GM19023 (cell line): Measurements from ENCODE around the gene PIK3AP1.
"Not testable (repeated sequence)": the region's sequence is repeated elsewhere in the genome, so short reads cannot be mapped to it uniquely, and the experiment has no call there.

Source experiments
- ATAC-seq: cut with Tn5 transposase; IDR thresholded peaks from one replicate; pipeline ENCODE4 v1.9.1; 2021; ENCODE audit warnings: mild to moderate bottlenecking, moderate library complexity; ENCODE audit not compliant: unreplicated experiment

PIK3AP1 gene

DNA sequence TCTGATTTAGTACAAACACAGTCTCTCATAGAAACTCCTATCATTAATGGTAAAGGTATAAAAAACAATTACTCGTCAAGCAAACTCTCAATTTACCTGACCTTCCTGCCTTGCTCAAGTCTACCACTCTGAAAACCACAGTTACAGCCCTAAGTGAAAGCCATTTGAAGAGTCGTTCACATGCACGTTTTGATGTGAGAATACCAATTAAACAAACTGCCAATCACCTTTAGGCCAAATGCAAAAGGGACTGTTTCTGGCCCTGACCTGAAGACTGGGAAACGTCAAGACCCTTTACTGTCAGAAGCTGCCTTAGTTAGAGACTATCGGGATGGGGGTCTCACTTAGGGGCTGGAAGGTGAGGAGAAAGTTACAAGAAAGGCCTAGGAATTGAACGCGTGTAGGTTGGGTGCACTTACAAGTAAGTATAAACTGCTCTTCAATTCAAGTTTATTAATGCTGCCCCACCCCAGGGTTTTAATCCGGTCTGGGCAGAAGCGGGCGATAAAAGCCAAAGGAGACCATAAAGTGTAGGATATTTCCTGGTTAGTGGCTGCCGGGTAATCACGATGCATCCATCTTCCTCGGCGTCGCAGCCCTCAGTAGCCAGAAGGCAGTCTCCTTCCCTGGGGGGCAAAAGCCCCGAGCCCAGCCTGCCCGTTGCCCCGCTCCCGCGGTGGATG is 134.4 kb downstream of the PIK3AP1 start:
- peak; percentile 19 for ATAC-seq

DNA sequence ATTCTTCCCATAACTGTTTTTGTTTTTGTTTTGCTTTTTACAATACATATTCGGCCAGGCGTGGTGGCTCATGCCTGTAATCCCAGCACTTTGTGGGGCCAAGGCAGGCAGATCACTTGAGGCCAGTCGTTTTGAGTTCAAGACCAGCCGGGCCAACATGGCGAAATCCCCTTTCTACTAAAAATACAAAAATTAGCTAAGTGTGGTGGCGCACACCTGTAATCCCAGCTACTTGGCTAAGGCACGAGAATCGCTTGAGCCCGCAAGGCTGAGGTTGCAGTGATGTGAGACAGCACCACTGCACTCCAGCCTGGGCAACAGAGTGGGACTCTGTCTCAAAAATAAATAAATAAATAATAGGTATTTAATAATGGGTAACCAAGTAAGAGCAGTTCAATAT is 135.8 kb downstream of the PIK3AP1 start:
- ATAC-seq: no peak

DNA sequence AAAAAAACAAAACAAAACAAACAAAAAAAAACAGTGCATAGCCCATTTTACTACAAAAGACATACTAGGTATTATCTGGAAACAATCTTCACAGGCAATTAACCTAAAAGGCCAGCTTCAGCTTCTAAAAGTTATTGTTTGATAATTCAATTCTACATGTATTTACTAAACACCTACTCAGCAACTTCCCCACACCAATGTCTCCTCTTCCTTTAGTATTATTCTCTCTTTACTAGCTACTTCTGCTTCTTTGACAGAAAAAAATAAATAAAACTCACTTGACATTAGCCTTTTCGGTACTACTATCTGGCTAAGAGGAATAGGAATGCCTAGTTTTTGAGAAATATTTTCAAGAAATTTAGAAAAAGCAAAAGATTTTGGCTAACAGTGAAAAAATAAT is 136.3 kb downstream of the PIK3AP1 start:
- ATAC-seq: no peak

DNA sequence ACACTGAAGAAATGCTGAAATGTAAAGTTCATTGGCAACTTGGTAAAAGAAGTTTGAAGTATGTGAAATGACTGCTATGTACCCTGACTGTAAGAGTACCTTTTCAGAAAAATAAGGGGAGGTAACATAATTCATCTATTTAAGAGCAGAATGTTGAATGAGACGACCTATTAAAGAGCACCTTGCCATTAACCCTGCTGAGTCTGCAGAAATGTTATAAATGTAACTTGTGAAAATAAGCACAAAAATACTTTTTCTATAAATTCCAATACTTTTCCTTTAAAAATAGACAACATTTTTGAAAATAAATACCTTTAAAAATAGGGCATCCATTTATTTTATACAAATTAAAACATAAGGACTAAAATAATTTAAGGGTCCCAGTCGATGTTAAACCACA is 141.2 kb downstream of the PIK3AP1 start:
- no peak for ATAC-seq

DNA sequence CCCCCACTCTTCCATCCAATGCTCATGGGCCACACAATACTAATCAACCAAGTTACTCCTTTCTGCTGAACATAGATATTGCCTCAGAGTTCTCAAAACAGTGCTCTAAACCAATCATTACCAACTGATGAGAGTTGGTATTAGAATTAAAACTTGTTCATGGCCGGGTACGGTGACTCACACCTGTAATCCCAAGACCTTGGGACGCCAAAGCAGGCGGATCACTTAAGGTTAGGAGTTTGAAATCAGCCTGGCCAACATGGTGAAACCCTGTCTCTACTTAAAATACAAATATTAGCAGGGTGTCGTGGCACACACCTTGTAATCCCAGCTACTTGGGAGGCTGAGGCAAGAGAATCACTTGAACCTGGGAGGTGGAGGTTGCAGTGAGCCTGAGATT is 141.7 kb downstream of the PIK3AP1 start:
- no peak for ATAC-seq

DNA sequence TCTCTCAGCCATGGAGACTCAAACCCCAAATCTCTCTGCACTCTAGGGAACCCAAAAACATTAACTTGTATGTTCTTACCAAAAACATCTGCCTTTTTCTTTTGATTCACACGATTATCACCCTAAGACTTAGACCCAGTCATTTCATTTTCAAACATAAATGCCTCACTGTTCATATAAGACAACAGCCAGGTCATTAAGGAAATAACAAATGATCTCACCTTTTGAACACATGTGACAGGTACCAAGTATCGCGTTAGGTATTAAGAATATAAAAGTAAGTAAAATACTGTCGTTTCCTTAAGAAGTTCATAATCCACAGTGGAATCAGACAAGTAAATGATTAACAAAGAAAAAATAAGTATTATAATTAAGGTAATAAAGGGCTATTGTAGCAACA is 142.3 kb downstream of the PIK3AP1 start:
- no peak for ATAC-seq

DNA sequence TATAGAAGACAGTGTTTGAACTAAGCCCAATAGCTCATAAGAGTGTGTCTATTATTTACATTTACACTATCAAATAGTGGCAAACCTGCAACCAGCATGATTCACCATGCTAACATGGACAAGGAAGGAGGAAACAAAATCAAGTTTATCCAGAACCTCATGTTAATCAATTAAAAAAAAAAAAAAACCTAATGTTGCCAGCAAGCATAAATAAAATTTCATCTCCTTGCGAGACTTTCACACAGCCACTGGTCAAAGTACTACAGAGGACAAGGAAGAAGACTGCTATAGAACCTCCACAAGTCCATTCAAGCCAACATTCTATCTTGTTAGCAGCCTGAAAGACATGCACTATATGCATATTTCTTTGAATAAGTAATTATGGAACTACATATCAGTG is 143.2 kb downstream of the PIK3AP1 start:
- ATAC-seq: no peak

DNA sequence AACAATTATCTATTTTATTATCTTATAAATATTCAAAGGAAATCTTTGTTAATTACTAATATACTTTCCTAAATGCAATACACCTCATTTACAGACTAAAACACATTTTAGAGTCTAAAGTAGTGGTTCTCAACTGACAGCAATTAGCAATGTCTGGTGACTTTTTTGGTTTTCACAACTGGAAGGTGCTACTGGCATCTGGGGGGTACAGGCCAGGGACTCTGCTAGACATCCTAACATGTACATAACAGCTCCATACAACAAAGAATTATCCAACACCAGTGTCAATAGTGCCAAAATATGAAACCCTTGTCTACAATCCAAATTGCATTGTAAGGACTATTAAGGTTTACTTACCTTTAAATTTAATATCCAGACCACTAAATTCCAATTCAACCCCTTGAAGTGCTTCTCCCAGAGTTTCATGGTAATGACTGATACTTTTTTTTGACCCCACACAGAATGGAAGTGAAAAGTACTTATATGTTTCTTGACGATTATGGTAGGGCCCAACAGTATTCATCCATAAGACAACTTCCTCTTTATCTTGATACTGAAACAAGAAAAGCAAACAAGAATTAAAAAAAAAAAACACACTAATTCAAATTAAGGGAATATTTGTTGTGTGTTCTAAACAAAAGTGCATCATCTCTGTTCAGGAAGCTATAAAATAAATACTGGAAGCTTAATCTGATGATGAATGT is 143.9 kb downstream of the PIK3AP1 start:
- ATAC-seq: no peak

DNA sequence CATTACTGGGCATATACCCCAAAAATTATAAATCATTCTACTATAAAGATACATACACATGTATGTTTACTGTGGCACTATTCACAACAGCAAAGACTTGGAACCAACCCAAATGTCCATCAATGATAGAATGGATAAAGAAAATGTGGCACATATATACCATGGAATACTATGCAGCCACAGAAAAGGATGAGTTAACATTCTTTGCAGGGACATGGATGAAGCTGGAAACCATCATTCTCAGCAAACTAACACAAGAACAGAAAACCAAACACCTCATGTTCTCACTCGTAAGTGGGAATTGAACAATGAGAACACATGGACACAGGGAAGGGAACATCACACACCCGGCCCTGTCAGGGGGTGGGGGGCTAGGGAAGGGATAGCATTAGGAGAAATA is 145.8 kb downstream of the PIK3AP1 start:
- not testable (repeated sequence) for ATAC-seq

DNA sequence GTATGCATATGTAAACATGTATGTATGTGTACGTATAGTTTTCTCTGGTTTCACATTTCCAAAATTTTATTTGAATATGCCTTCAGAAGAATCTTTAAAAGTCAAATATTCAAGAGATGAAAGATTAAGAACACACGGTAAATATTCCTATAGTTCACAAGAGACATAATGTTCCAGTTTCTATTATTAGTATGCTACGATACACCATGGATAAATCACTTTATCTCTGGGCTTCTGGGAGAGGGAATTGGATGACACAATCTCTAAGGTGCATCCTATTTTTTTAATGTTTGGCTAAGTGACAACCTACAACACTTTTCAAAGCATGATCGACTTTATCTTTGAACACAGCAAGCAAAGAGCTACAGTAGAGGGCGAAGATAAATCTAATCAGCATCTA is 147.3 kb downstream of the PIK3AP1 start:
- no peak for ATAC-seq

DNA sequence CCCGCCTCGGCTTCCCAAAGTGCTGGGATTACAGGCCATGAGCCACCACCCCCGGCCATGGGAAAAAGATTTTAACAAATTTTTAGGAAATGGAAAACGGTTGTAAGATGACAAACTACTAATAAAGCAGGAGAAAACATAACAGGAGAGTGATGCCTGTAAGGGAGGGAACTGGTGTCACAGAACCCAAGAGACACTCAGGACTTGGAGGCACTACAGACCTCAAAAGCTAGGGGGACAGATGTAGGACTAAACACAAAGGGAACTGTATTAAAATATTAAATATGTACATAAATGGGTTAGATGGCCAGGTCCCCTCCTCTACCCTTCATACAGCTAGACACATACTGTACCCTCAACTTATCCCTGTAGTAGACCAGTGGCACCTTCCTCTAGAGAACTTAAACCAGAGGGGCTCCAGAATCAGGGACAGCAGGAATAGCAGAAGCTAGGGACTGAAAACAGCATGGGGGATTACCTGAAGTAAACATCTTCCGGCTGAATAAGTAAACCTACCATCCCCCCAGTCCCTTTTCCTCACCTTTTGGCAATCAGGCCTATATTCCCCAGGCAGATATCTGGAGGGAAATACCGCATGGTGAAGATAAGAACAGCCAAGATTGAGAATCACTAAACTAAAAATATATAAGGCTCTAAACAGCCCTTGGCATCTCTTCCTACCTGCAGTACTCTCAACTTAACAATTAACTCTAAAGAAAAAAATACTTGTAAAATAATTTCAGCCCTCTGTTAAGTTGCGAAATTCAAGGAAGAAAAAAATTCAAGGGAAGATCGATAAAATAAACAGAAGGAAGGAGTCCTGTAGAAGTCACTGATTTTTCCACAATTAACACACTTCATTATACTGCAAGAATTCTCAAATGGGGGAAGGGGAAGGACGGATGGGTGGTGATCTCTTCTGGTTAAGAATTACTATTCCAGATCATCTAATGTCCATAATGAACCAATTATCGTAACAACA is 149.0 kb downstream of the PIK3AP1 start:
- no peak for ATAC-seq

DNA sequence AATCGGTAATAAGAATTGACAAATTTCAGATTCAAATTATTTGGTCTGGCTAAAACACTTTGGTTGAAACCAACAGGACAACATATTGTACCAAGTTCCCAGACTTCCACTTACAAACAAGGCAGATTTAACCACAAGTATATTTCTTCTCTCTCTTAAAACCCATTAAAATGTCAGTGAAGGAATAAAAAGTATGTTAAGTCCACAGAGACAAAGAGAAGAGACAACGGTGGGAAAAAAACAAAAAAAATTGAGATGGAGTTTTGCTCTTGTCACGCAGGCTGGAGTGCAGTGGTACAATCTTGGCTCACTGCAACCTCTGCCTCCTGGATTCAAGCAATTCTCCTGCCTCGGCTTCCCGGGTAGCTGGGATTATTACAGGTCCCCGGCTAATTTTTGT is 149.8 kb downstream of the PIK3AP1 start:
- ATAC-seq: no peak

DNA sequence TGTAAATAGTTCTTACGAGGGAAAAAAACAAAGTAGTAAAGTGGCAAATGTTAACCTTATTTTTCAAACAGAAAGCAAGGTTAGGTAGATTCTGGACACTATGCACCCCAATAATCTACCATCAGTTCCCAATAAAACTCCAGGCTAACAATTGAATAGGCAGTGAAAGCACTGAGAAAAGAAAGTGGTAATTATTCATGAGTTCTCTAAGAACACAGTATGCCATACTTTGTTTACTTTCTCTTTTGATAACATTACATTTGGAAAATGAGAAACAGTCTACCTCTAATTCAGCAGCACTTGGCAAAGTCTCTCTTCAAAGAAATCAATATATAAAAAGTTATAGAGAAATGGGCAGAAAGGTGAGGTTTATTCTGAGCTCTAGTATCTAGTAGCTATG is 151.9 kb downstream of the PIK3AP1 start:
- ATAC-seq: no peak

DNA sequence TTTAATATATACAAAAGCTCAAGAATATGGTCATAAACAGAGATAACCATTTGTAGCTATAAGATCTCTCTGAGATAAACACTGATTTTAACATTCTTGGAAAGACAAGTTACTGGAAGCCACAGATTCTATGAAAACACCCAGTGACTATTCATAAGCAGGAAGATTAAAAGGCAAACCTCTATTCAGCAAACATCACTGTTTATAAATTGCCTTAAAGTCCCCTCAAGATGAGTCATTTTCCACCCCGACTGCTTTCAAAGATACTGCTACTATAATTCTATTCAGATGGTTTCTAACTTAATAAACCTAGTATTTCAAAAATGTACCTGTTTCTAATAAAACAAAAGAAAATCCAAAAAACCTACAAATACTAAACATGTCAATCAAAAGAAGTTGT is 154.5 kb downstream of the PIK3AP1 start:
- no peak for ATAC-seq

DNA sequence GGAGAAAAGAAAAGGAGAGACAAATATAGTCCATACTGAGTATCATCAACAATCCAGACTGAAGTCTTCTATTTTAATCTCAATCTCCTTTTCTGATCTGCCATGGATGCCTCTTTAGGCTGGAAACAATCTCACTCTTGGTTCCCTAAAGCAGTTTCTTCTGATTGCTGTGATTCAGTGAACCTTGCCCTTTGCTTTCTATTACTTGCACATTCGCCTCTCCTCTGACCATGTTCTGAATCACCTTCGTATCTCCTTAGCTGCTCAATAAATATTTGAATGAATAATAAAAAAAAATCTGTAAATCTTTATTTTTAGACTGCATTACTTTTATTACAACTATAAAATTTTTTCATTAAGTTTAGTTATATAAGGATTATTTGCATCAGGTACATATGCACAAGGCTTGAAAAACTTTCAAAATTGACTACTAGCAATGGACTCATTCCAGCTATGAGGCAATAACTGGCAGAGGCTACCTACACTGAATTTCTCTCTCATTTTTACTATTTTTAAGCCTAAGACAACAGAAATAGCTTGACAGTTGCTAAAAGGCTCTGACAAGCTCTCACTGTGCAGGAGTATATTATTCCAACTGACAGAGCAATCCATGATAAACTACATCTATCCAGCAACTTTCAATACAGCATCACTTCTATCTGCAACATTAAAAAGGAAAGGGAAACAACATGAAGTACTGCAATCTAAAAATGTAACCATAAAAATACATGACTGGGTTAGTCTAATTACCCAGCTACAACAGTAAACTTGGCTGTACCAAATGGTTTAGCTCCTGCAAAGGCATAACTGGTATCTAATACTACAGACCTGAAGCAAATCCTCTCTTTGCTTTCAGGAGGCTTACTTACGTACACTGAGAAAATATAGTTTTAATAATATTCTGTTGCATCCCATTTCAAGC is 159.1 kb downstream of the PIK3AP1 start:
- no peak for ATAC-seq

DNA sequence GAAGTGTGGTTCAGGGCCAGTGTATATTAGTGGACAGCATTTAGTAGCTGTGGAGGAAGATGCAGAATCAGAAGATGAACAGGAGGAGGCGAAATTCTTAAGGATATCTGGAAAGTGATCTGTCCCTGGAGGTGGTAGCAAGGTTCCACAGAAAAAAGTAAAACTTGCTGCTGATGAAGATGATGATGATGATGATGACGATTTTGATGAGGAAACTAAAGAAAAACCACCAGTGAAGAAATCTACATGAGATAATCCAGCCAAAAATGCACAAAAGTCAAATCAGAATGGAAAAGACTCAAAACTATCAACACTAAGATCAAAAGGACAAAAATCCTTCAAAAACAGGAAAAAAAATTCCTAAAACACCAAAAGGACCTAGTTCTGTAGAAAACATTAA is 159.8 kb downstream of the PIK3AP1 start:
- ATAC-seq: no peak

DNA sequence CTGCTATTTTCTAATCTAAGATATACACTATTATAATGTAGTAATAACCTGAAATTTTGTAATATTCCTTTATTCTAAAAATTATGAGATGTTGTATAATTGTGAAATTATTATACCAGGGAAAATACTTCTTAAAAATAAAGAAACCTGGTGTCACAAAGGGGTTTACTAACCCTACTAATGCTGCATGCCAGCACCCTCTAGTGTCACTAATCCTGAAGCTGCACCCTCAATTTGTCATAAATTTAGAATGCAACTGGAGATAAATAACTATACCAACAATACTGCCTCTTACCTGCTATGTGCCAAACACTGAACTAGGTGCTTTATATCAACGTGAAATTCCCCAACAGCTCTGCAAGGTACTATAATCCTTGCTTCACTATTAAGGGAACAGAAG is 164.3 kb downstream of the PIK3AP1 start:
- ATAC-seq: no peak

DNA sequence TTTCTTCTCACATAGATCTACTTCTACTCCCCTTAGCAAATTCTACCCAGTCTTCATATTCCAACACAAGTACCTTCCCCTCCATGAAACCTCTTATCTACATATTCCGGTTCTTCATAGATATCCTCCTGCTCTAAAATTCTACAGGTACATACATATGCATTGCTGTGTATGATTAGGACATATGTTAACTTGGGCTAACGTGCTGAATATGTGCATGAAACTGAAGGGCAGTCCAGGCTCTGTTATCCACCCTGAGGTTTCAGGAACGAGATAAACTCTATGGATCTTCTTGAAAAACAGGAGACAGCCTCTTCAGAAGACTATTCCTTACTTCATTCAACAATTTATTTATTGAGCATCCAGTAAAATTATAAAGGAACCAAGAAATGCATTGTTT is 165.0 kb downstream of the PIK3AP1 start:
- no peak for ATAC-seq

DNA sequence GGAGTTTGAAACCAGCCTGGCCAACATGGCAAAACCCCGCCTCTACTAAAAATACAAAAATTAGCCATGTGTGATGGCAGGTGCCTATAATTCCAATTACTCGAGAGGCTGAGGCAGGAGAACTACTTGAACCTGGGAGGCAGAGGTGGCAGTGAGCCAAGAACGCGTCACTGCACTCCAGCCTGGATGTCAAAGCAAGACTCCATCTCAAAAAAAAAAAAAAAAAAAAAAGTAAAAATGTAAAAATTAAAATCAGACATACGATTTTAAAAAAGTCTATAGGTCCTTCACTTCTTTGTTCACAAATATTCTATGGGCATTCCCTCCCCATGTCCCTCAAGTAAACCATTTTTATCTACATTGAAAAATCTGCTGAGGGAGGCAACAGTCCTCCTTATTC is 171.7 kb downstream of the PIK3AP1 start:
- ATAC-seq: no peak

DNA sequence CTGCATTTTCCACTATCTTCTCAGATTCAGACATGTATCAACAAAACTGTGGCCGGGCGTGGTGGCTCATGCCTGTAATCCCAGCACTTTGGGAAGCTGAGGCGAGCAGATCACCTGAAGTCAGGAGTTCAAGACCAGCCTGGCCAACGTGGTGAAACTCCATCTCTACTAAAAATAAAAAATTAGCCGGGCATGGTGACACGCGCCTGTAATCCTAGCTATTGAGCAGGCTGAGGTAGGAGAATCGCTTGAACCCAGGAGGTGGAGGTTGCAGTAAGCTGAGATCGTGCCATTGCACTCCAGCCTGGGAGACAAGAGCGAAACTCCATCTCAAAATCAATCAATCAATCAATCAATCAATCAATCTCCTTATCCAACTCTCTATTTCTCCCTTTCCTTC is 174.8 kb downstream of the PIK3AP1 start:
- ATAC-seq: not testable (repeated sequence)
